ENCODE measurements around the gene DHRS13. TPM values are rescaled to one million over a fixed set of nuclear protein-coding genes. Genes with fewer than 3 reads are reported as not detected.

Gene DHRS13
- polyA plus RNA-seq, 1 donor from 2014 or later = 91.1 TPM

GRCh38 chr17:28875848-28876550 is 26.9 kb downstream of the DHRS13 start:
- H3K27me3 ChIP-seq (ENCODE audit: insufficient read depth, low read depth, low read length) = no peaks in the 10 kb centered on the region
- H3K4me2 ChIP-seq (ENCODE audit: low read length) = no peak overlapping the region
- H3K9me2 ChIP-seq (ENCODE audit: insufficient read depth, low read length) = no peaks in the 10 kb centered on the region
- no peaks in the 10 kb centered on the region for H4K20me1 ChIP-seq (ENCODE audit: insufficient read depth)
- TF ChIP-seq POLR2AphosphoS5 (IDR thresholded peaks at IDR 0.05) (no peak), EP300 (conservative IDR thresholded peaks at IDR 0.05; ENCODE audit: poor library complexity, severe bottlenecking) (no peak), SMC3 (conservative IDR thresholded peaks at IDR 0.05; ENCODE audit: poor library complexity) (no peak), RAD21 (conservative IDR thresholded peaks at IDR 0.05) (no peak), TAF1 (IDR thresholded peaks at IDR 0.05; ENCODE audit: low read depth) (no peak), EZH2 (IDR thresholded peaks at IDR 0.05; ENCODE audit: borderline replicate concordance, insufficient read depth, low read length, poor library complexity, severe bottlenecking) (no peak), CTCF (IDR thresholded peaks at IDR 0.05; ENCODE audit: poor library complexity, severe bottlenecking) (no peak), MXI1 (conservative IDR thresholded peaks at IDR 0.05; ENCODE audit: poor library complexity, severe bottlenecking) (no peak)
- TF ChIP-seq, protein P1, sequence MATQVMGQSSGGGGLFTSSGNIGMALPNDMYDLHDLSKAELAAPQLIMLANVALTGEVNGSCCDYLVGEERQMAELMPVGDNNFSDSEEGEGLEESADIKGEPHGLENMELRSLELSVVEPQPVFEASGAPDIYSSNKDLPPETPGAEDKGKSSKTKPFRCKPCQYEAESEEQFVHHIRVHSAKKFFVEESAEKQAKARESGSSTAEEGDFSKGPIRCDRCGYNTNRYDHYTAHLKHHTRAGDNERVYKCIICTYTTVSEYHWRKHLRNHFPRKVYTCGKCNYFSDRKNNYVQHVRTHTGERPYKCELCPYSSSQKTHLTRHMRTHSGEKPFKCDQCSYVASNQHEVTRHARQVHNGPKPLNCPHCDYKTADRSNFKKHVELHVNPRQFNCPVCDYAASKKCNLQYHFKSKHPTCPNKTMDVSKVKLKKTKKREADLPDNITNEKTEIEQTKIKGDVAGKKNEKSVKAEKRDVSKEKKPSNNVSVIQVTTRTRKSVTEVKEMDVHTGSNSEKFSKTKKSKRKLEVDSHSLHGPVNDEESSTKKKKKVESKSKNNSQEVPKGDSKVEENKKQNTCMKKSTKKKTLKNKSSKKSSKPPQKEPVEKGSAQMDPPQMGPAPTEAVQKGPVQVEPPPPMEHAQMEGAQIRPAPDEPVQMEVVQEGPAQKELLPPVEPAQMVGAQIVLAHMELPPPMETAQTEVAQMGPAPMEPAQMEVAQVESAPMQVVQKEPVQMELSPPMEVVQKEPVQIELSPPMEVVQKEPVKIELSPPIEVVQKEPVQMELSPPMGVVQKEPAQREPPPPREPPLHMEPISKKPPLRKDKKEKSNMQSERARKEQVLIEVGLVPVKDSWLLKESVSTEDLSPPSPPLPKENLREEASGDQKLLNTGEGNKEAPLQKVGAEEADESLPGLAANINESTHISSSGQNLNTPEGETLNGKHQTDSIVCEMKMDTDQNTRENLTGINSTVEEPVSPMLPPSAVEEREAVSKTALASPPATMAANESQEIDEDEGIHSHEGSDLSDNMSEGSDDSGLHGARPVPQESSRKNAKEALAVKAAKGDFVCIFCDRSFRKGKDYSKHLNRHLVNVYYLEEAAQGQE (IDR thresholded peaks at IDR 0.05; ENCODE audit: borderline replicate concordance) = no peak
- no peaks in the 10 kb centered on the region for H3K36me3 ChIP-seq (ENCODE audit: insufficient read depth, low read length)
- no peak overlapping the region for H3K4me3 ChIP-seq (ENCODE audit: low read length)
- H3K9ac ChIP-seq (ENCODE audit: low read length) = no peak overlapping the region
- H3K9me3 ChIP-seq (ENCODE audit: low read length) = no peaks in the 10 kb centered on the region
- H2AFZ ChIP-seq (ENCODE audit: low read depth, low read length) = no peak overlapping the region
- no peak overlapping the region for H3K27ac ChIP-seq (ENCODE audit: low read length)
- H3F3A ChIP-seq (ENCODE audit: insufficient read depth, low read length, poor library complexity, severe bottlenecking) = no peaks in the 10 kb centered on the region
- no peaks in the 10 kb centered on the region for H3K79me2 ChIP-seq (replicated peaks; ENCODE audit: insufficient read depth, low read length)

- Histone ChIP-seq H3K27me3 (ENCODE audit: insufficient read depth, low read depth, low read length) (no peaks in the 10 kb centered on the region), H3K4me3 (ENCODE audit: low read length) (no peak overlapping the region), H3K36me3 (ENCODE audit: insufficient read depth, low read length) (no peaks in the 10 kb centered on the region), H3F3A (ENCODE audit: insufficient read depth, low read length, poor library complexity, severe bottlenecking) (no peaks in the 10 kb centered on the region), H3K79me2 (replicated peaks; ENCODE audit: insufficient read depth, low read length) (no peaks in the 10 kb centered on the region), H2AFZ (ENCODE audit: low read depth, low read length) (no peak overlapping the region), H3K9me2 (ENCODE audit: insufficient read depth, low read length) (no peaks in the 10 kb centered on the region), H3K9me3 (ENCODE audit: low read length) (no peaks in the 10 kb centered on the region), H3K4me2 (ENCODE audit: low read length) (no peak overlapping the region), H3K9ac (ENCODE audit: low read length) (no peak overlapping the region), H4K20me1 (ENCODE audit: insufficient read depth) (no peaks in the 10 kb centered on the region), H3K27ac (ENCODE audit: low read length) (no peak overlapping the region)
- TF ChIP-seq EZH2 (IDR thresholded peaks at IDR 0.05; ENCODE audit: borderline replicate concordance, insufficient read depth, low read length, poor library complexity, severe bottlenecking) = no peak
These were observed 28.1 kb downstream of the DHRS13 start for GRCh38 chr17:28874750-28875149.
